GM19324 (cell line): ENCODE measurements around the gene USP2.

ENCODE experiments used
- ATAC-seq: cut with Tn5 transposase; IDR thresholded peaks from one replicate; pipeline ENCODE4 v1.9.1; 2021; ENCODE audit warnings: mild to moderate bottlenecking, moderate library complexity; ENCODE audit not compliant: unreplicated experiment, low FRiP score

Gene USP2

DNA sequence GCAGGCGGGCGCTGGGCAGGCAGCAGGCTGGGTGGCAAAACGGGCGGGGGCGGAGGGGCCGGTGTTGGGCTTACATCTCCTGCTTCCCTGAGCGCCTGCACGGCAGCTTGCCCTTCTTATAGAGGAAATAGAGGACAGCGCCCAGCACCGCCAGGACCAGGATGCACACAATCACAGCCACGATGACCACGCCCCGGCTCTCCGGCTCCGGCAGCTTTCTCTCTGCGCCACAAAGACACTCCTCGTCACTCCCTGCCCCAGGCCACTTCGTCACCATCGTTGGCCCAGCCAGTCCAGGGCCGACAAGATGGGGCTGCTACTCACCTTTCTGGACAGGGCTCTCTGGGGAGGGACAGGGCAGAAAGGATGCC, 70.8 kb downstream of the USP2 start:
- no peak for ATAC-seq

DNA sequence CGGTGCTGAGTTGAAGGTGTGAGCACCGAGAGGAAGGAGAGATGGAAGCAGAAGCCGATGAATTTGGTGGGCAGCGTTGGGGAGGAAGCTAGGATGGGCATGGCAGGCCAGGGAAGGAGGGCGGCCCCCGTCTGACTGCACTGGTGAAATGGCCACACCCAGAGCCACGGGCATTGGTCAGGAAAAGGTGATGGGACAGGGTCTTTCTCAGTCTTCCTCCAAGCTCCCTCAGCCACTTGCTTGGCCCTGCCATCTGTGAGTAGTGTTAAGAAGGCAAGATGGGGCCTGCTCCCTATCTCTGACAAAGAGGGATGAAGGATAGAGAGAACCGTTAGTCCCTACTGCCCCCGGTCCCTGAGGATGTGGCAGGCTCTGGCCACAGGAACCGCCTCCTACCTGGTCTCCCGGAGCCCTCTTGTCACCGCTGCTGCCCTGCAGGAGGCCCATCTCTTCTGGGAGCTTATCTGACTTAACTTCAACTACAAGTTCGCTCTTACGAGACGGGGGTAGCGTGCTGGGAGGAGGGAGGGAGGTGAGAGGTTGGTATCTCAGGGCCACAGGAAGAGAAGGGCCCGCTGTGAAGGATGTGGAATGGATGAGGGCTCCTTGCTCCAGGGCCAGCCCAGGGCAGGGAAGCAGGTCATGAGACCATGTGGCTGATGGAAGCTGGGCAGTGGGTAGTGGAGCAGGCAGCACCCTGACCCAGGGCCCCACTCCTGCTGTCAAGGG, 71.4 kb downstream of the USP2 start:
- ATAC-seq = no peak

DNA sequence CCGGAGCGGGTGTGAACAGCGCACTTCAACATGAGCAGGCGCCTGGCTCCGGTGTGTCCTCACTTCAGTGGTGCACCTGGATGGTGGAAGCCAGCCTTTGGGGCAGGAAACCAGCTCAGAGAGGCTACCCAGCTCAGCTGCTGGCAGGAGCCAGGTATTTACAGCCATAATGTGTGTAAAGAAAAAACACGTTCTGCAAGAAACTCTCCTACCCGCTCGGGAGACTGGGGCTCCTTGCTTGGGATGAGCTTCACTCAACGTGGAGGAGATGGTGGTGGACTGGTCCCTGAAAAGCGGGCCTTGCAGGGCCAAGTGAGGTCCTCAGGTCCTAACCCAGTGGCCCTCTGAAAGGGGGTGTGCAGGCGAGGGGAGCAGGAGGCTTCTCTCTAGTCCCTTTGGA, 72.1 kb downstream of the USP2 start:
- no peak for ATAC-seq

DNA sequence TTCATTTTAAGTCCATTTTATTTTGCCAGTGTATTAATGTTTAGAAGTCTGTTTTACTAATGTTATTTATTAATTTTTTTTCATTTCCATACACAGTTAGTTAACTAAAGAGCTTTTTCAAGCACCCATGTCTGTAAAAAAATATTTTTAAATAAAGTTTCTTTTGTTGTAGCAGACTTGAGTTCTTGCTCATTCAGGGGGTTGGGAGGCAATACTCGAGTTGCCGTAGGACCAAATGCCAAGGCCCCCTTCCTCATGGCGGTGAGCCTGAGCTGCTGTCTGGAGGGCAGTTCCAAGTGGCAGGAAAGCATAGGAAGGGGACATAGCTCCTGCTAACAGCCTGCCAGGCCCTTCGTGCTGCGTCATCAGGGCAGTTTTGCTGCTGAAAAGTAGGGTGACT, 73.5 kb downstream of the USP2 start:
- no peak for ATAC-seq

DNA sequence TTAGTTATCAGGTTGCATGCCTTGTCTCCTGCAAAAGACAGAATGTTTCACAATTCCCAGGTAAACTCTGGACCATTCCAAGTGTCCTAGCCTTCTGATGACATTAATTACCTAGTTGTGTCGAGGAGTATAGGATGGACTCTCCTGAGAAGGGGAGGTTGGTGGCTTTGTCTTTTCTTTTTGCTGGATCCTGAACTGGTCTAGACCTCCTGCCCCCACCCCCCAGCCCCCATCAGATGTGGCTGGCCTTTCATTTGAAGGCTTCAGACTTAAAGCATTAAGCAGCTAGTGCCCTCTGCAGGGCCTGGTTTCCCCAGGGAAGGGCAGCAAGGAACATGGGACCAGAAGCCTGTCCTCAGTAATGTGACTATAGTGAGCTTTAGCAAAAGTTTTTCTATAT, 74.3 kb downstream of the USP2 start:
- no peak for ATAC-seq

DNA sequence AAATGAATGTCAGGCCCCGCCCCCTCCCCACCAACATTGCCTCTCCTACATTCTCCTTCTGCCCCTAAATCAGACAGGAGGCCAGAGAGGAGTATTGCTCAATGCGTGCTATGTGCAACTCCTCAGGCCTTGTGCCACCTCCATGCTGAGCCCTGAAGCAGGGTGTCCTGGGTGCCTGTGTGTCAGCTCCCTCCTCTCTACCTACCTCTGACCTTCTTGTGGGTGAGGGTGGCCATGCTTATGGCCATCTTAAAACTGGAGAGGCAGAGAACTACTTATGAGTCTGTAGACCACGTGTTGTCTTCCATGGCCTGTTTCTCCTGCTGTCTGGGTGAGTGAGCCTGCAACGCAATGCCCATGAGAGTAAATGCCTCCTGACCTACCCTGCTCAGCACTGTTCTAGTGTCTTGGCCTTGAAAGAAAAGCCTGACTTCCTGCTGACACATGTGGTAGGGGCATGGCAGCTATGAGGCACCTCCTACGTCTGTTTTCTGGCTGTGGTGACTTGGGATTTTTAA, 75.1 kb downstream of the USP2 start:
- no peak for ATAC-seq

DNA sequence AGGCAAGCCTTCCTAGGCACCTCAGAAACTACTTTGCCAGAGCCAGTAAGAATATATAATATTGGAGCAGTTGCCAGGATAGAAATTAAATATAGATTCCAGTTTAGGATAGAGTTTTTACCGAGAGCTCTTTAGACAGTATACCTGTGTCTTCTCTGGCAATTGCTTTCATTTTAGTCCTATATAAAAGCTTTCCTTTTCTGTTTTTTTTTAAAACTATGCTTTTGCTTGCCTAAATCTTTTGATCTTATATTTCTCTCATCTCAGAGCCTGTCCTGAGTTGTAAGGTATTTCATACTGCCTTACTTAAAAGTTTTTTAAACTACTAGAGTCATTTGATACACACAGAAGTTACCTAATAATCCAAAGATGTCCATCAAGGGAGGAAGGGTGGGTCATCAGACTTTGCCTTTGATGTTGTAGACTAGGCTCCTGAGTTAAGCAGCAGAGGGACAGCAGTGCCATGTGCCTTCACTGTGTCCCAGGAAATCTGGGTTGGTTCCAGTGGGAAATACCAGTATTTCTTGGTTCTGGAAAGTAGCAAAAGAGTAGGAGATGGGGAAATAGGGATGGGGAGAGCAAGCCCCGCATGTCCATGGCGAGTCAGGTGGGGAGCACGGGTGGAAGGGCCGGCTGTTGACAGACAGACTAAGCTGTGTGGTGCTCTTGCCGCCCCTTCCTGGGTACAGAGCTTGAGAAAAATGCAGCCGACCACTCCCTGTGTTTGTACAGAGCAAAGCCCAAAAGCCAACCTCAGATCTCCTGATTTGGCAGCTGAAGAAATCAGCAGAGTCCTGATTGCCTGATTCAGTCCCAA, 75.7 kb downstream of the USP2 start:
- no peak for ATAC-seq
